ENCODE data around the gene ITIH2. TPM values are rescaled to one million over a fixed set of nuclear protein-coding genes. Genes with fewer than 3 reads are reported as not detected.
"Not testable (repeated sequence)": the region's sequence is repeated elsewhere in the genome, so short reads cannot be mapped to it uniquely, and the experiment has no call there.

Gene ITIH2
- total RNA-seq, 6 experiments from 2014 or later: not detected

DNA sequence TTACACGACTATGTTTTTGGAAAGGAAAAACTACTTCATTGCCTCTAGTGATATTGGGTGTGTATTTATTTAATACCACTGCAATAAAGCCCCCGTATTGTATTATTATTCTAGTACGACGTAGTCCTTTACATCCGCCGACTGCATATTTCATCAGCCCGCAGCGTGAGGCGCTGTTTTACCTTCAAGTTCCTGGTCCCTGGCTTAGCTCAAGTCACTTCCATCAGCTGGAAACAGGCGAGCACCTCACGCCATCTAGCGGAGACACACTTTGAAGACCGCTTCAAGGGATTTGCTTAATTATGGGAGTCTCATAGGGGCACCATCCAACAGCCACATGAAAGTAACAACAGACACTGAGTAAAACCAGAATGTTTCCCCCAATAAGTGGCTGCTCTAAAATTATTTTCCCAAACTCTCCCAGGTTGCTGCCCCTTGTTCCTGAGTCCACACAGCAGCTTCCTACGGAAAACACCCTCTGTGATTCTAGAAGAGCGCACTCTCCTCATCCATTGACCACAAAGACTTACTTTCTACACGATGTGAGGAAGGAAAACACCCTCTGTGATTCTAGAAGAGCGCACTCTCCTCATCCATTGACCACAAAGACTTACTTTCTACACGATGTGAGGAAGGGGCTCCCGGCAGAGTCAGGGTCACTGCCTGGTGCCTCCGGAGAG, 15.7 kb upstream of the ITIH2 start:
- H3K9me3 Mint-ChIP-seq: peaks cover 4% of the 10 kb centered on the region; the same call in 1 of the 2 replicates
- DNase-seq: peak; percentile 66
- H3K27ac Mint-ChIP-seq: no peak overlapping the region
- no peaks in the 10 kb centered on the region for H3K4me1 Mint-ChIP-seq (ENCODE audit: low read depth)
- H3K4me3 Mint-ChIP-seq: no peak overlapping the region
- TF ChIP-seq, protein P1, sequence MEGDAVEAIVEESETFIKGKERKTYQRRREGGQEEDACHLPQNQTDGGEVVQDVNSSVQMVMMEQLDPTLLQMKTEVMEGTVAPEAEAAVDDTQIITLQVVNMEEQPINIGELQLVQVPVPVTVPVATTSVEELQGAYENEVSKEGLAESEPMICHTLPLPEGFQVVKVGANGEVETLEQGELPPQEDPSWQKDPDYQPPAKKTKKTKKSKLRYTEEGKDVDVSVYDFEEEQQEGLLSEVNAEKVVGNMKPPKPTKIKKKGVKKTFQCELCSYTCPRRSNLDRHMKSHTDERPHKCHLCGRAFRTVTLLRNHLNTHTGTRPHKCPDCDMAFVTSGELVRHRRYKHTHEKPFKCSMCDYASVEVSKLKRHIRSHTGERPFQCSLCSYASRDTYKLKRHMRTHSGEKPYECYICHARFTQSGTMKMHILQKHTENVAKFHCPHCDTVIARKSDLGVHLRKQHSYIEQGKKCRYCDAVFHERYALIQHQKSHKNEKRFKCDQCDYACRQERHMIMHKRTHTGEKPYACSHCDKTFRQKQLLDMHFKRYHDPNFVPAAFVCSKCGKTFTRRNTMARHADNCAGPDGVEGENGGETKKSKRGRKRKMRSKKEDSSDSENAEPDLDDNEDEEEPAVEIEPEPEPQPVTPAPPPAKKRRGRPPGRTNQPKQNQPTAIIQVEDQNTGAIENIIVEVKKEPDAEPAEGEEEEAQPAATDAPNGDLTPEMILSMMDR (IDR thresholded peaks at IDR 0.05): peak; percentile 86
- H3K36me3 Mint-ChIP-seq (ENCODE audit: low read depth): no peaks in the 10 kb centered on the region
- H3K27me3 Mint-ChIP-seq (ENCODE audit: insufficient read depth): no peaks in the 10 kb centered on the region; the same call in none of the 2 replicates

DNA sequence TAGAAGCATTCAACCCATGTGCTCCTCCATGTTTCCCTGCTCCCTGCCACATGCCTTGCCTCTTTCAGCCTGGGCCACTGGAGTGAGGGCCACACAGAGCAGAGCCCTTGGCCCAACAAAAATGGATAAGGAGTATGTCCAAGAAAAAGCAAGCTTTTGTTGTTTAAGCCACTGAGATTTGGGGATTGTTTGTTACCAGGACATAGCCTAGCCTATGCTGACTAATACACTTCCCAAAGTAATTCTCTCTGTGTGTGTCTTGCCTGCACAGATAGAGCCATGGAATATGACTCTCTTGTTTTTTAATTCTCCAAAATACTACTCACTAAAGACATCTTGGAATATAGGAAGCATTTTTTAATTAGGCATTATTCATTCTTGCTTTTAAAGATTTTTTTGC, 13.5 kb upstream of the ITIH2 start:
- Mint-ChIP-seq H3K4me3 (no peak overlapping the region), H3K27me3 (ENCODE audit: insufficient read depth) (no peaks in the 10 kb centered on the region; the same call in none of the 2 replicates), H3K27ac (no peak overlapping the region), H3K4me1 (ENCODE audit: low read depth) (no peaks in the 10 kb centered on the region), H3K9me3 (peaks cover 14% of the 10 kb centered on the region), H3K36me3 (ENCODE audit: low read depth) (peaks cover 6% of the 10 kb centered on the region; the same call in 1 of the 2 replicates)
- DNase-seq: no peak
- TF ChIP-seq, protein P1 (IDR thresholded peaks at IDR 0.05): no peak

DNA sequence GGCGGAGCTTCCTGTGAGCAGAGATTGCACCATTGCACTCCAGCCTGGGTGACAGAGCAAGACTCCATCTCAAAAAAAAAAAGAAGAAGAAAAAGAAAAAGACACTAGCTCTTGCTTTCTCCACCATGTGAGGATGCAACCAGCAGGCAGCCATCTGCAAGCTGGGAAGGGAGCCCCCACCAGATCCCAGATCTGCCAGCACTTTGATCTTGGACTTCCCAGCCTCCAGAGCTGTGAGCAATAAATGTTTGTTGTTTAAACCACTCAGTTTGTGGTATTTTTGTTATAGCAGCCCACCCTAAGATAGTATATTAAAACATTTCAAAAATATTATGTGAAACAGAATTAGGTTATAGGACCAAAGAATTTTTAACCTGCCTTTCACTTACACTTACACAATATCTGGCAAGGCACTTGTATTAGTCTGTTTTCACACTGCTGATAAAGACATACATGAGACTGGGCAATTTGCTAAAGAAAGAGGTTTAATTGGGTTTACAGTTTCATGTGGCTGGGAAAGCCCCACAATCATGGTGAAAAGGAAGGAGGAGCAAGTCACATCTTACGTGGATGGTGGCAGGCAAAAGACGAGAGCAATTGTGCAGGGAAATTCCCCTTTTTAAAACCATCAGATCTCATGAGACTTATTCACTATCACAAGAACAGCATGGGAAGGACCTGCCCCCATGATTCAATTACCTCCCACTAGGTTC, 12.1 kb upstream of the ITIH2 start:
- H3K4me3 Mint-ChIP-seq; H3K27ac Mint-ChIP-seq; DNase-seq; H3K4me1 Mint-ChIP-seq (ENCODE audit: low read depth); H3K27me3 Mint-ChIP-seq (ENCODE audit: insufficient read depth); H3K36me3 Mint-ChIP-seq (ENCODE audit: low read depth): not testable (repeated sequence)
- H3K9me3 Mint-ChIP-seq: peaks cover 14% of the 10 kb centered on the region

DNA sequence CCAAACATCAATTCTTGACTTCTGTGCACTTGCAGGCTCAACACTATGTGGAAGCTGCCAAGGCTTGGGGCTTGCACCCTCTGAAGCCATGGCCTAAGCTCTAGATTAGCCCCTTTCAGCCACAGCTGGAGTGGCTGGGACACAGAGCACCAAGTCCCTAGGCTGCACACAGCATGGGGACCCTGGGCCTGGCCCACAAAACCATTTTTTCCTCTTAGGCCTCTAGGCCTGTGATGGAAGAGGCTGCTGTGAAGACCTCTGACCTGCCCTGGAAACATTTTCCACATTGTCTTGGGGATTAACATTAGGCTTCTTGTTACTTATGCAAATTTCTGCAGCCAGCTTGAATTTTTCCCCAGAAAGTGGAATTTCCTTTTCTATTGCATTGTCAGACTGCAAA, 10.7 kb upstream of the ITIH2 start:
- H3K27ac Mint-ChIP-seq; H3K36me3 Mint-ChIP-seq (ENCODE audit: low read depth); H3K4me1 Mint-ChIP-seq (ENCODE audit: low read depth); DNase-seq; H3K27me3 Mint-ChIP-seq (ENCODE audit: insufficient read depth); H3K4me3 Mint-ChIP-seq: not testable (repeated sequence)
- H3K9me3 Mint-ChIP-seq: peaks cover 14% of the 10 kb centered on the region

DNA sequence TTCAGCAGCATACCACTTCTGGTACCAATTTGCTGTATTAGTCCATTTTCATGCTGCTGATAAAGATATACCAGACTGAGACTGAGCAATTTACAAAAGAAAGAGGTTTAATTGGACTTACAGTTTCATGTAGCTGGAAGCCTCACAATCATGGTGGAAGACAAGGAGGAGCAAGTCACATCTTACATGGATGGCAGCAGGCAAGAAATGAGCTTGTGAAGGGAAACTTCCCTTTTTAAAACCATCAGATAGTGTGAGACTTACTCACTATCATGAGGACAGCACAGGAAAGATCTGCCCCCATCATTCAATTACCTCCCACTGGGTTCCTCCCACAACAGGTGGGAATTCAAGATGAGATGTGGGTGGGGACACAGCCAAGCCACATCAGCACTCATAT, 9.9 kb upstream of the ITIH2 start:
- H3K9me3 Mint-ChIP-seq: peaks cover 14% of the 10 kb centered on the region
- H3K27me3 Mint-ChIP-seq (ENCODE audit: insufficient read depth); H3K36me3 Mint-ChIP-seq (ENCODE audit: low read depth); H3K27ac Mint-ChIP-seq; H3K4me1 Mint-ChIP-seq (ENCODE audit: low read depth); DNase-seq; H3K4me3 Mint-ChIP-seq: not testable (repeated sequence)

DNA sequence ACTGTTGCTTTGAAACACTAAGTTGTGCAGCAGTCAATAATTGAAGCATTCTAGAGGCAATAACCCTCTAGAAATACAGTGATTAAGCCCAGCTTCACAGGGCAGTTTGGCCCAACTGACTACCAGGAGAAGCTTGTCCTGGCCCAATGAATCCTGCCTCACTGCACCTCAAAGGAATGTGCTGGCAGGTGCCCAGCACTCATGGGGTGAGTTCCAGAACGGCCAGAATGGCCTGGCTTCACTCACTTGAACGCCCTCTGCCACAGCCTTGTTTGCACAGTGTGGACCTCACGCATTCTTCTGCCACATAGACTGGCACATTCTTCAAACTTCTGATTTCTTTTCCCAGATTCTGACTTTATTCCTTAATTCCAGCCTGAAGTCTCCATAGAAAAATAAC, 6.6 kb upstream of the ITIH2 start:
- Mint-ChIP-seq H3K4me3 (no peak overlapping the region), H3K27me3 (ENCODE audit: insufficient read depth) (peaks cover 2% of the 10 kb centered on the region; the same call in 1 of the 2 replicates), H3K4me1 (ENCODE audit: low read depth) (no peaks in the 10 kb centered on the region), H3K27ac (no peak overlapping the region), H3K9me3 (peaks cover 10% of the 10 kb centered on the region), H3K36me3 (ENCODE audit: low read depth) (peaks cover 6% of the 10 kb centered on the region; the same call in 1 of the 2 replicates)
- TF ChIP-seq, protein P1 (IDR thresholded peaks at IDR 0.05): no peak
- no peak for DNase-seq

DNA sequence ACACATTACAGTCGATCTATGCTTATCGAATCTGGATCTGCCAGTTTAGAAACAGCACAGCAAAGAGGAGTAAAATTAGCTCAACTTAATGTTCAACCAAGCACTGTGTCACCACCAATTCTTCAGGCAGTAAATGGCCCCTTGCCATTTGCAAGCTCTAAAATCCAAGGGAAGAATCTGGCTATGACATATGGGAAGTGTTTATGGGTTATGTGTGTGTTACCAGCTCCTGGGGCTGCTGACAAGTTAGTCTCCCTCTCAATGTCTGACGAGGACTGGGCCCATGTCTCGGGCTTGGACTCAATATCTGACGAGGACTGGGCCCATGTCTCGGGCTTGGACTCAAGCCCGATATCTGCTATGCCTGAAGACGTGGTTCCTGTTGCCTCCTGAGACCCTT, 5.7 kb upstream of the ITIH2 start:
- DNase-seq: no peak

More for the DNA sequence above, 5.7 kb upstream of the ITIH2 start:
- Mint-ChIP-seq H3K9me3 (peaks cover 10% of the 10 kb centered on the region), H3K4me1 (ENCODE audit: low read depth) (no peaks in the 10 kb centered on the region), H3K36me3 (ENCODE audit: low read depth) (peaks cover 6% of the 10 kb centered on the region; the same call in 1 of the 2 replicates), H3K4me3 (no peak overlapping the region), H3K27me3 (ENCODE audit: insufficient read depth) (peaks cover 2% of the 10 kb centered on the region; the same call in 1 of the 2 replicates), H3K27ac (no peak overlapping the region)
- TF ChIP-seq, protein P1 (IDR thresholded peaks at IDR 0.05): no peak

Measured in HFFc6 (cell line).